ENCODE measurements around the gene MARCHF10. TPM values are rescaled to one million over a fixed set of nuclear protein-coding genes. Genes with fewer than 3 reads are reported as not detected.

The MARCHF10 gene
- polyA plus RNA-seq, 1 experiment: 0.43 TPM

GRCh38 chr17:62755141-62755851, 52.8 kb downstream of the MARCHF10 start:
- Histone ChIP-seq H3K4me3 (ENCODE audit: low read depth, low read length) (no peak overlapping the region), H3K36me3 (ENCODE audit: control insufficient read depth, insufficient read depth, low read length) (no peaks in the 10 kb centered on the region), H3K27me3 (ENCODE audit: control insufficient read depth, insufficient read depth, low read length) (no peaks in the 10 kb centered on the region)
- DNase-seq (ENCODE audit: low read depth): no peak
- TF ChIP-seq CTCF (IDR thresholded peaks at IDR 0.05; ENCODE audit: insufficient read depth, low read depth, low read length): no peak
- CTCF ChIA-PET: interaction anchor here (0.5 to 0.8 kb wide), 3 partner anchors 9 to 362 kb away, joined by 3 read pairs; no protein-coding TSS in a partner anchor
- POLR2A ChIA-PET: interaction anchor here (0.6 kb wide), 1 partner anchor 603 kb away, joined by 3 read pairs; no protein-coding TSS in a partner anchor

DNA sequence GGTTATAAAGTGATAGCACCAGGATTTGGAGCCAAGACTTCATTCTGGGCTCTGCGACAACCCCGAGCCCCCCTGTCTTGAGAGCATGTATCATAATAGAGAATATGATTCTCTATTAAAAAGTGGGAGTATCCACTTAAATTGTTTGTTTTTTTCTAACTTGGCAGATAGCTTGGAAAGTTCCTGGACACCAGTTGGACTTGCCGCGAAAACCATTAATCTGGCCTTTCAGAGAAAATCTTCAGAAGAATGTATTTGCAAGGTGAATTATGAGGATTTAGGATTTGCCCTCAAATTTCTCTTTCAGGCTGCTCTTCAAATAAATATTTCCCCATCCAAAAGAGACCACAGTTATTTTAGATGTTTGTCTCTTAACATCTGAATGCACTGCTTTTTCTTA, 53.5 kb downstream of the MARCHF10 start:
- no peak for TF ChIP-seq CTCF (IDR thresholded peaks at IDR 0.05; ENCODE audit: insufficient read depth, low read depth, low read length)
- no peak for DNase-seq (ENCODE audit: low read depth)
- CTCF ChIA-PET: interaction anchor here (0.5 to 0.8 kb wide), 3 partner anchors 9 to 363 kb away, joined by 3 read pairs; no protein-coding TSS in a partner anchor
- no peaks in the 10 kb centered on the region for H3K27me3 ChIP-seq (ENCODE audit: control insufficient read depth, insufficient read depth, low read length)
- no peak overlapping the region for H3K4me3 ChIP-seq (ENCODE audit: low read depth, low read length)
- no peaks in the 10 kb centered on the region; the same call in 1 of the 2 replicates for H3K36me3 ChIP-seq (ENCODE audit: control insufficient read depth, insufficient read depth, low read length)
- POLR2A ChIA-PET: interaction anchor here (0.6 kb wide), 1 partner anchor 603 kb away, joined by 3 read pairs; no protein-coding TSS in a partner anchor

GRCh38 chr17:62753562-62753961, 54.6 kb downstream of the MARCHF10 start:
- H3K27me3 ChIP-seq (ENCODE audit: control insufficient read depth, insufficient read depth, low read length): no peaks in the 10 kb centered on the region
- H3K4me3 ChIP-seq (ENCODE audit: low read depth, low read length): no peak overlapping the region
- DNase-seq (ENCODE audit: low read depth): no peak
- CTCF ChIA-PET: no interaction called here
- no peaks in the 10 kb centered on the region; the same call in 1 of the 2 replicates for H3K36me3 ChIP-seq (ENCODE audit: control insufficient read depth, insufficient read depth, low read length)
- no peak for TF ChIP-seq CTCF (IDR thresholded peaks at IDR 0.05; ENCODE audit: insufficient read depth, low read depth, low read length)
- POLR2A ChIA-PET: no interaction called here

GRCh38 chr17:62751060-62751691, 56.9 kb downstream of the MARCHF10 start:
- TF ChIP-seq CTCF (IDR thresholded peaks at IDR 0.05; ENCODE audit: insufficient read depth, low read depth, low read length): no peak
- ChIA-PET CTCF (interaction anchor here (0.8 to 1.1 kb wide), 3 partner anchors 12 to 230 kb away, joined by 3 to 5 read pairs (median 3); no protein-coding TSS in a partner anchor), POLR2A (no interaction called here)
- H3K36me3 ChIP-seq (ENCODE audit: control insufficient read depth, insufficient read depth, low read length): no peaks in the 10 kb centered on the region; the same call in 1 of the 2 replicates
- no peaks in the 10 kb centered on the region for H3K27me3 ChIP-seq (ENCODE audit: control insufficient read depth, insufficient read depth, low read length)
- no peak for DNase-seq (ENCODE audit: low read depth)
- H3K4me3 ChIP-seq (ENCODE audit: low read depth, low read length): no peak overlapping the region

DNA sequence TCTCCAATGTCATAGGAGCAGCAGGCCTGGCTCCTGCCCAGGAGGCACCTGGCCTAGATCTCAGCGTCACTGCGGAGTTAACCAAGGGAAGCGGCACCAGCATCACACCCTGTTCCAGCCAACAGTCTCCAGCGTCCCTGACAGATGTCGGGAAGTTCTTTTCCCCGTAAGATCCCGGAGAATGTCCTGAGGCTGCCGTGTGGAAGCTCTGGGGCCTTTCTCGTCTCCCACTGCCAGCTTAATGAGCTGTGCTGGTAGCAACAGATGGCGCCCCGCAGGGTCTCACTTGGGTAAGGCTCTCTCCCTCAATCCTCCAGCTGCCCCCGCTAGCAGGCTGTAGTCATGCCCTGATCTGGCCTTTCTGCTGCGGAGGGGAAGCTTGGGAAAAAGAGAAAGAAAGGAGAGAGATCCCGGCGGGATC, 57.5 kb downstream of the MARCHF10 start:
- CTCF ChIA-PET: interaction anchor here (0.8 to 1.1 kb wide), 3 partner anchors 11 to 230 kb away, joined by 3 to 5 read pairs (median 3); no protein-coding TSS in a partner anchor
- no peak for DNase-seq (ENCODE audit: low read depth)
- POLR2A ChIA-PET: no interaction called here
- no peak for TF ChIP-seq CTCF (IDR thresholded peaks at IDR 0.05; ENCODE audit: insufficient read depth, low read depth, low read length)
- Histone ChIP-seq H3K4me3 (ENCODE audit: low read depth, low read length) (no peak overlapping the region), H3K27me3 (ENCODE audit: control insufficient read depth, insufficient read depth, low read length) (no peaks in the 10 kb centered on the region), H3K36me3 (ENCODE audit: control insufficient read depth, insufficient read depth, low read length) (no peaks in the 10 kb centered on the region; the same call in 1 of the 2 replicates)

All from BJ (cell line).